ENCODE results near the gene FAM163A.

Gene FAM163A

DNA sequence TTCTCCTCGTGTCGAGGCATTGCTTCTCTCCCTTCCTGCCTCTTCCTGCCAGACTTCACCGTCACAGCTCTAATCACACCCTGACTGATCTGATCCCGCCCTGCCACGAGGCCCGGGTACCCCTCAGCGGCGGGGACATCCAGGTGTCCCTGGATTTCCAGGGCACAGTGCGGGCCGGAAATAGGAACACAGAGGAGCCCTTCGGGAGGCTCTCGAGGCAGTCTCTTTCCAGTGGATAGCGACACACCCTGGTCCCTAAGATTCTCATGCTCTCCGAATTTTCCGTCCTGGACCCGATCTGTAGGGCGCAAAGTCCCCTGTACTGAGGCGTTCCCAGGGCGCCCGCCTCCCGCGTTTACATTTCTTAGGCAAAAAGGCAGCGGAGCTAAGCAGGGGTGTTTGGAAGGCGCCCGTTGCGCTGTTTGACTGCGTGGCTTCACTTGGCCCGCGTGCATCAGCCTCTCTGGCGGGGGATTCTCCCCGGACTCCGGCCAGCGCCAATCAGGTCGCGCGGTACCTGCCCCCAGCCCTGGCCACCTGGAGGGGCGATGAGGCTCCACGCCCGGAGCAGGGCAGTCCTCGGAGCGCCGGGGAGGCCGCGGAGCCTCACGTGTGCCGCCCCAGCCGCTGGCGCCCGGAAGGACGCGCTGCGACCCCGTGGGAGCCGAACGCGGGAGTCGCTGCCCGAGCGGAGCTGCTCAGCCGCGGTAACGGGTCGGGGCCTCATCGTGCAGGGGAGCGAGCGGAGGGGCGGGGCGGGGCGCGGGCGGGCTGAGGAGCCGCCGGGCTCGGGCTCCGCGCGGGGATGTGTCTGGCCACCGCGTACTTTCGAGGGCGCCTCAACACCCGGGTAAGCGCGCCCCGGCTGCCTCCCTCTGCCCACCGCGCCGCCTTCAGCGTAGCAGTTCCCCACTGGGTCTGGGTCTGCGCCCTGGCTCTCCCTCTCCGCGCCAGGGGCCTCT is at the start of gene FAM163A:
Gene FAM163A (plus strand): TSS at position 575 of the 962 bp plus-strand sequence. CDS start 69,807 bp downstream, outside the sequence.
- DNase-seq: peak; percentile 54 to 85

DNA sequence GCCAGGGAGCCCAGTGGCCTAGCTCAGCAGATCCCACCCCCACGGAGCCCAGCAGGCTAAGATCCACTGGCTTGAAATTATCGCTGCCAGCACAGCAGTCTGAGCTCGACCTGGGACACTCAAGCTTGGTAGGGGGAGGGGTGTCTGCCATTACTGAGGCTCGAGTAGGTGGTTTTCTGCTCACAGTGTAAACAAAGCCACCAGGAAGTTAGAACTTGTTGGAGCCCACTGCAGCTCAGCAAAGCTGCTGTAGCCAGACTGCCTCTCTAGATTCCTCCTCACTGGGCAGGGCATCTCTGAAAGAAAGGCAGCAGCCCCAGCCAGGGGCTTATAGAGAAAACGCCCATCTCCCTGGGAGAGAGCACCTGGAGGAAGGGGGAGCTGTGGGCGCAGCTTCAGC is 48.6 kb upstream of the FAM163A start:
- DNase-seq: peak in 1 of 2 experiments; percentile 35

GRCh38 chr1:179702946-179703539 is 40.0 kb upstream of the FAM163A start:
- DNase-seq: peak in 1 of 2 experiments; percentile 54

GRCh38 chr1:179706339-179706941 is 36.7 kb upstream of the FAM163A start:
- DNase-seq: peak; percentile 78 to 92

DNA sequence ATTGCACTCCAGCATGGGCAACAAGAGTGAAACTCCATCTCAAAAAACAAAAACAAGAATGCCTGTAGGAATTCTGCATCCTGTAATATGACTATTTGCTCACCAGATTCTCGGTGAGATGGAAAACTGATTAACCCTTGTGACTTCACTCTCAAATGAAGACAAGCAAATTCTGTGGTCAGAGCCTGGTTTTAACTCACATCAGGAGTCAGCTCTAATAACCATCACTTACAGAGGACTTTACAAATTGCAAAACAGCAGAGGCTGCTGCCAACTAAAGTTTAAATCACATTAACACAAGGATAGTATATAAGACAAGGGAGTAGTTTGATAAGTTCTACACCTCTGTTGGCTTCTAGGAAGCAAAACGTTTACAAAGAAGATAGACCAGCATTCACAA is 35.7 kb upstream of the FAM163A start:
- DNase-seq: peak; percentile 91 to 94

DNA sequence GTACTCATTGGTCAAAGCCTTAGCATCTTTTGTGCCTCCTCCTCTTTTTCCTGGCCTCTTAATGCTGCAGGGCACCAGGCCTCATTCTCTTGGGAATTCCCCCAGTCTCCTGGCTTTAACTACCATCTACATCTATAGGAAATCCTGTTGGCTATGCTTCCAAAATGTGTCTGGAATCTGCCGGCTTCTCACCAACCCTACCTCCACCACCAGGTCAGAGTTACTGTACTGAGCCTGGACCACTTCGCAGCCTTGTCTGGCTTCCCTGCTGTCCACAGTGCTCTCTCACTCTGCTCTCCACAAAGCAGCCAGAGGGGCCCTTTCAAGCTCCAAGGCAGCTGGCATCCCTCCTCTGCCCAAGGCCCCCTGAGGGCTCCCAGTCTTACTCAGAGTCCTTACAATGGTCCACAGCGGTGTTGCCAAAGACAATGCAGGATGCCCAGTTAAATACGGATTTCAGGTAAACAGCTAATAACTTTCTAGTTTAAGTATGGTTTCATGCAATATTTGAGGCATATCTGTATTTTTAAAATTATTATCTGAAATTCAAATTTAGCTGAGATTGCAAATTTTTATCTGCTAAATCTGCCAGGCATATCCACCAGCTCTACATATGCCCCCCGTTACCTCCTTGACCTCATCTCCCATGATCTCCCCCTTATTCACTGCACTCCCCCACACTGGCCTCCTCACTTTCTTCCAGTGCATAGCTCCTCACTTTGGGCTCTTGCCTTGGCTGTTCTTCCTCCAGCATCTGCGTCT is 34.5 kb upstream of the FAM163A start:
- peak in 1 of 2 experiments; percentile 41 for DNase-seq

DNA sequence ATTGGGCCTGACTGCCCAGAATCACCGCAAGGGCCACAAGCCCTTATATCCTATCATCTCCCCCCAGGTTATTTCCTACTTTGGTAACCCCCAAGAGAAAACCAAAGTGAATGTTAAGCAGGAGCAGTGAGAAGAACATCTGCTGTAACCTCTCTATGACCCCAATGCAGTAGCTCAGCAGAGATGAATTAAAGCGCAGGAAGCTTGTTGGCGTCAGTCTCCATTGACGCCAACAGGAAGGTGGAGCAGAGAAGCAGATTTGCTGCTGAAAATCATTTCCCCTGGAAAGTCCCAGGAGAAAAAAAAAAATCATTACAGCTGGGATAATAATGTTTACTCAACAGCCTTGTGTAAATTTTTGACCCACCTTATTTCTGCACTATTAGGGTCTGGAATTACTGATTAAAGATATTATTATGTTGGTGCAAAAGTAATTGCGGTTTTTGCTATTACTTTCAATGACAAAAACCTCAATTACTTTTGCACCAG is 33.2 kb upstream of the FAM163A start:
- no peak for DNase-seq

DNA sequence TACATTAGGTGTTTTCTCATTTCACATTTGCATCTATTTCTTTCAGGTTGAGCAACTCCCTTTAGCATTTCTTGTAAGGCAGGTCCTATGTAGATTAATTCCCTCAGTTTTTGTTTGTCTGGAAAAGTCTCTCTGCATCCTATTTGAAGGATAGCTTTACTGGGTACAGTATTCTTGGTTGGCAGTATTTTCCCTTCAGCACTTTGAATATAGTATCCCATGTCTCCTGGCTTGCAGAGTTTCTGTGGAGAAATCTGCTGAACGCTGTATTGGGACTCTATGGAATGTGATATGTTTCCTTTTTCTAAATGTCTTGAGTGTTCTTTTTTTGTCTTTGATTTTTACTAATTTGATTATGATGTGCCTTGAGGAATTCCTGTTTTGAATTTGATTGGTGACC is 28.9 kb upstream of the FAM163A start:
- peak in 1 of 2 experiments; percentile 12 for DNase-seq

DNA sequence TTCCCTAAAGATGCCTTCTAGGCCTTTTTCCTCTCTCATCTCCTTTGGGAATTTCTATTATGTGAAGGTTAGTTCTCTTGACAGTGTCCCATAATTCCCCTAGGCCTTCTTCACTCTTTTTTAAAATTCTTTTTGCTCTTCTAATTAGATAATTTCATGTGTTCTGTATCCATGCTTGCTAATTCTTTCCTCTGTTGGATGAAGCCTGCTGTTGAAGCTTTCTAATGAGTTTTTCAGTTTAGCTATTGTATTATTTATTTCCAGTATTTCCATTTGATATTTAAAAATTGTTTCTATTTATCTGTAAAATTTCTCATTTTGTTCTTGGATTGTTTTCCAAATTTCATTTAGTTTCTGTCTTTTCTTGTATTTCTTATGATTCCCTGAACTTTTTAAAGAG is 28.5 kb upstream of the FAM163A start:
- DNase-seq: no peak

- no peak for DNase-seq
Measured at GRCh38 chr1:179719272-179719671, 23.8 kb upstream of the FAM163A start.

GRCh38 chr1:179728271-179728670 is 14.8 kb upstream of the FAM163A start:
- no peak for DNase-seq

DNA sequence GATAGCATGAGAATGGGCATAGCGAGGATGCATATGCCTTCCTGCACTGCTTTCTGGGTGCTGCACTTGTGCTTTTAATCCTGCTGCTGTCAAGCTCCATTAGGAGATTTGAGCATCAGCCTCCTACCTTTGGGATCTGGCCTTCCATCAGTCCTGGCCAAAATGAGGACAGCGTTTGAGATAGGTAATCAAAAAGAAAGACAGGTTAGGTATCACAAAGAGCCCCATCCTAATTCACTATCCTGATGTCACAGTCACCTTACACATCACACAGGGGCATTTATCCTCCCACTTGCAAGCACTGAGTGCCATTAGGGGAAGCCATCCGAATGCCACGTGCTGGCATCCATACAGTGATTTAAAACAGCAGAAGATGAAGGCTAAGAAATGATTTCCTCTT is 13.2 kb upstream of the FAM163A start:
- DNase-seq: no peak

- no peak for DNase-seq
Measured at GRCh38 chr1:179731643-179732042, 11.4 kb upstream of the FAM163A start.

GRCh38 chr1:179742291-179742690 is 800 bp upstream of the FAM163A start:
- peak in 1 of 2 experiments; percentile 53 for DNase-seq

DNA sequence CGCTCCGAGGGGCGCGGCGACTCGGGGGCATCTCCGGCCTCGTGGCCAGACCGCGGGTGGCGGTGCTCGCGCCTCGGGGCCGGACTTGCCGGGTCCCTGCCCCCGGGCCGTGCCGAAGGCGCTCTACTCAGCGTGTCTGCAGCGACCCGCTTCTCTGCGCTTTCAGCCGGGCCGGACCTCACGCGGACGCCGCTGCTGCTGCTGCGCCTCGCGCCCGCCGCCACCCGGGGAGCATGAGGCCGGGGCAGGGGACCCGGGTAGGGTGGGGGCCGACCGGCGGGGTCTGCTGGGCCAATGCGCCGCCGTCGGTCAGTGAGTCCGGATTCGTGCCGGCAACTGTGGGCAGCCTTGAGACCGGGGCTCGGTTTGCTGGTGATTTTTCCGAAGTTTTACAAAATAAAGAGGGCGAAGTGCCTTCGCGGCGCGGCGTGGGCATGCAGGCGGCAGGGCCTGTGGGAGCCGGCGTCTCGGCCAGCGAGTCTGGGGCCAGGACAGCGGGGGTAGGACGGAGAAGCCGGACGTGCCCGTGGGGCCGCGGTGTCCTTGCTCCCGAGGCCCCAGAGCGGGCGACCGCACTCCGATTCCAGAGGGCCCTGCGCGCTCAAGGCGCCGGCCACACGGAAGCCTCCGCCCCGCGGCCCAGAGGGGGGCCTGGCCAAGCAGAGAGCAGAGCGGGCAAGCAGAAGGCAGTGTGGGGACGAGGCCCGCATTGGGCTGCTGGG is 749 bp downstream of the FAM163A start:
- DNase-seq: peak in 1 of 2 experiments; percentile 83

- no peak for DNase-seq
Measured at GRCh38 chr1:179744401-179745130, 1.5 kb downstream of the FAM163A start.

DNA sequence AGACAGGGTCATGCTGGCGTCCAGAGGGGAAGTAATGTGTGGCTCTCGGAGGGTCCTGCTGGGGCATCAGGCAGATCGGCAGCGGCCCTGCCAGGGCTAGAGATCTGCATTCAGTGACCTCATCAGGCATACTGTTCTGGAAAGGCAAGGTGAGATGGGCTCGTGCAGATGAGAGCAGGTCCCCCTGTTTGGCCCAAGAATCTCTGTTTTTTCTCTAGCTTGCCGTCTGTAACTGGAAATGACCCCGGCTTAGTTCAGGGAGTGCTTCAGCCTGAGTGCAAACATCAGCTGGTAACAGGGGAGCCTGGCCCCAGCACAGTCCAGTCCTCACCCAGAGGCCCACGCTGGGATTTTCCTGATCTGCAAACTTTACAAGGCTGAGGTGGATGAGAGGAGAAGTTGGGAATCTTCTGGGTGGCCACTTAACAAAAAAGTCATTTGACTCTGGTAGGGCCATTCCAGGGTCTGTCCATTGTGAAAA is 2.1 kb downstream of the FAM163A start:
- no peak for DNase-seq

DNA sequence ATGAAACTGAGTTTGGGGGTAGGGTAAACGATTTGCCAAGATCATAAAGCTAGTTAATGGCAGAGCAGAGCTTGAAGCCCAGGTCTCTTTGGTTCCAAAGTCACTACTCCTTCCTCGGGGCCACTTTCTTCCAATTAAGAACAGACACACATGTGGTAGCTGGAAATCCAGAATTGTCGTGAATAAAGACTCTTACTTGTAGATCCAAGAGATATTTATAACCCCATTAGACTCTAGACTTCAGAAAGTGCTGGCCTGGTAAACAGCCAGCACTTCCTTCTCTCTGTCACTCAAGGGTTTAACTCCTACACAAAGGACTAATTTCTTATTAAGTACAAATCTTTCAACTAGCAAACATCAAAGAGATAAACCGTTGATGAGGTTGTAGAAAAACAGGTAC is 2.7 kb downstream of the FAM163A start:
- no peak for DNase-seq

GRCh38 chr1:179747611-179748010 is 4.5 kb downstream of the FAM163A start:
- DNase-seq: no peak

DNA sequence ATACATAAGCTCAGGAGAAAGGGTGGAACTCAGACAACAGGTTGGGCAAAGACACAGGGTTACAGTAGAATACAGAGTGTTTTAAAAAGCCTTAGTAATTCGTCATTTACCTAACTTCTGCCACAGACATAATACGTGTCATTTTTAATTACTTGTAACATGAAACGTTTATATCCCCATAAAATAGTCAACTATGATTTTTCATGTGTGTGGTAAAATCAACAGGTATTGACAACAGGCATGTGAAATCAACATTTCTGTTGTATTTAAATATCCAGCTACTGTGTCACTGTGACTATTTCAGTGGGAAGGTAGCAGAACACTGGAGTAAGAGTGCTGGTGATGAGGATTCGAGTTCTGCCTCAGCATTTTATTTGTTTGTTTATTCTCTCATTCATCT is 5.7 kb downstream of the FAM163A start:
- DNase-seq: no peak

DNA sequence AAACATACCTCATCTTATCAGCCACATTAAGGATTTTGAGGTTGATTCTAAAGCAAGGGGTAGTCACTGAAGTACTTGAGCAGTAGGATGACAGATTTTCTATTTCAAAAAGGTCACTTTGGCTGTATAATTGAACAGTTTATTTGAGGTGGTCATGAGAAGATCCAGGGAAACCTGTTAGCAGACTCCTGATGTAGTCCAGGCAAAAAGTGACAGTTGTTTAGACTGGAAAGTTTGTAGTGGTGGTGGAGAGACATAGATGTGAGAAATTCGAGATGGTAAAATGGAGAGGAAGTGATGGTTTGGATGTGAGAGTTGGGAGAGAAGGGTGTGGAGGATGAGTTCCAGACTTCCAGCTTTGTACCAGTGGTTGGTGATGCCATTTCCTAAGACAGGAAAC is 7.5 kb downstream of the FAM163A start:
- no peak for DNase-seq

All from NCI-H526 (cell line).